ENCODE data around the gene INSC. TPM values are rescaled to one million over a fixed set of nuclear protein-coding genes. Genes with fewer than 3 reads are reported as not detected.

INSC gene
- total RNA-seq, 2 experiments from 2014 or later = 0.64 to 0.69 TPM

GRCh38 chr11:15093432-15093831, 21.3 kb upstream of the INSC start:
- ATAC-seq (no peak), DNase-seq (no peak)
- Mint-ChIP-seq H3K4me3 (no peak overlapping the region), H3K9me3 (ENCODE audit: low read depth) (no peaks in the 10 kb centered on the region), H3K27me3 (peaks cover 21% of the 10 kb centered on the region), H3K27ac (no peak overlapping the region), H3K4me1 (no peaks in the 10 kb centered on the region), H3K36me3 (ENCODE audit: low read depth) (no peaks in the 10 kb centered on the region)
- CTCF ChIA-PET = no interaction called here
- intact Hi-C loops (cut with DNase I, micrococcal nuclease) = no loop called here
- POLR2A ChIA-PET = no interaction called here

- intact Hi-C loops (cut with DNase I, micrococcal nuclease) = no loop called here
- POLR2A ChIA-PET = no interaction called here
Measured at GRCh38 chr11:15095736-15096228, 18.9 kb upstream of the INSC start.

GRCh38 chr11:15097411-15097810, 17.3 kb upstream of the INSC start:
- intact Hi-C loops (cut with DNase I, micrococcal nuclease) = no loop called here
- Mint-ChIP-seq H3K4me3 (no peak overlapping the region), H3K27me3 (peaks cover 21% of the 10 kb centered on the region), H3K27ac (no peak overlapping the region), H3K9me3 (ENCODE audit: low read depth) (no peaks in the 10 kb centered on the region), H3K4me1 (peaks cover 3% of the 10 kb centered on the region), H3K36me3 (ENCODE audit: low read depth) (no peaks in the 10 kb centered on the region)
- ChIA-PET POLR2A (no interaction called here), CTCF (interaction anchor here (0.7 to 1.3 kb wide), 3 partner anchors 23 to 182 kb away, joined by 3 to 5 read pairs (median 4); no protein-coding TSS in a partner anchor)
- DNase-seq = no peak
- no peak for ATAC-seq

More at GRCh38 chr11:15095736-15096228, 18.9 kb upstream of the INSC start:
- Mint-ChIP-seq H3K27me3 (peaks cover 21% of the 10 kb centered on the region), H3K36me3 (ENCODE audit: low read depth) (no peaks in the 10 kb centered on the region), H3K4me3 (no peak overlapping the region), H3K9me3 (ENCODE audit: low read depth) (no peaks in the 10 kb centered on the region), H3K4me1 (no peaks in the 10 kb centered on the region), H3K27ac (no peak overlapping the region)
- DNase-seq (no peak), ATAC-seq (no peak)
- CTCF ChIA-PET = no interaction called here

GRCh38 chr11:15099267-15099666, 15.5 kb upstream of the INSC start:
- Mint-ChIP-seq H3K9me3 (ENCODE audit: low read depth) (no peaks in the 10 kb centered on the region), H3K27ac (no peak overlapping the region), H3K36me3 (ENCODE audit: low read depth) (no peaks in the 10 kb centered on the region), H3K27me3 (peaks cover 21% of the 10 kb centered on the region), H3K4me3 (no peak overlapping the region), H3K4me1 (peaks cover 3% of the 10 kb centered on the region)
- ChIA-PET CTCF (interaction anchor here (0.7 to 3.6 kb wide), 16 partner anchors 8 to 190 kb away, joined by 3 to 48 read pairs (median 12); no protein-coding TSS in a partner anchor), POLR2A (no interaction called here)
- DNase-seq (no peak), ATAC-seq (no peak)
- intact Hi-C loops (cut with DNase I, micrococcal nuclease) = no loop called here

GRCh38 chr11:15101072-15101709, 13.5 kb upstream of the INSC start:
- ATAC-seq (peak; percentile 79), DNase-seq (peak; percentile 74)
- H3K27ac Mint-ChIP-seq = no peak overlapping the region
- POLR2A ChIA-PET = interaction anchor here (0.7 kb wide), 1 partner anchor 107 kb away, joined by 4 read pairs; no protein-coding TSS in a partner anchor
- no peaks in the 10 kb centered on the region for H3K36me3 Mint-ChIP-seq (ENCODE audit: low read depth)
- no peak overlapping the region for H3K4me3 Mint-ChIP-seq
- no peaks in the 10 kb centered on the region for H3K9me3 Mint-ChIP-seq (ENCODE audit: low read depth)
- H3K27me3 Mint-ChIP-seq = peaks cover 17% of the 10 kb centered on the region
- intact Hi-C loops (cut with DNase I, micrococcal nuclease) = loop anchor here (1.0 to 5.0 kb wide), 3 partner anchors 56 to 107 kb away; no protein-coding TSS in a partner anchor
- peaks cover 3% of the 10 kb centered on the region for H3K4me1 Mint-ChIP-seq
- CTCF ChIA-PET = interaction anchor here (0.8 to 3.6 kb wide), 20 partner anchors 9 to 192 kb away, joined by 3 to 48 read pairs (median 5); no protein-coding TSS in a partner anchor

- CTCF ChIA-PET = interaction anchor here (0.8 to 3.2 kb wide), 2 partner anchors 27 to 104 kb away, joined by 3 to 20 read pairs; no protein-coding TSS in a partner anchor
- POLR2A ChIA-PET = no interaction called here
- Mint-ChIP-seq H3K27ac (no peak overlapping the region), H3K4me3 (no peak overlapping the region), H3K9me3 (ENCODE audit: low read depth) (no peaks in the 10 kb centered on the region), H3K4me1 (peaks cover 3% of the 10 kb centered on the region), H3K36me3 (ENCODE audit: low read depth) (no peaks in the 10 kb centered on the region), H3K27me3 (peaks cover 7% of the 10 kb centered on the region)
- DNase-seq (no peak), ATAC-seq (no peak)
- intact Hi-C loops (cut with DNase I, micrococcal nuclease) = loop anchor here in 1 of 2 experiments (5.0 kb wide), 1 partner anchor 53 kb away; no protein-coding TSS in a partner anchor
Measured at GRCh38 chr11:15104166-15104565, 10.6 kb upstream of the INSC start.

GRCh38 chr11:15106201-15106965, 8.3 kb upstream of the INSC start:
- Mint-ChIP-seq H3K9me3 (ENCODE audit: low read depth) (no peaks in the 10 kb centered on the region), H3K27me3 (no peaks in the 10 kb centered on the region), H3K4me1 (peaks cover under 1% of the 10 kb centered on the region), H3K36me3 (ENCODE audit: low read depth) (no peaks in the 10 kb centered on the region), H3K4me3 (no peak overlapping the region), H3K27ac (no peak overlapping the region)
- POLR2A ChIA-PET = no interaction called here
- intact Hi-C loops (cut with DNase I, micrococcal nuclease) = no loop called here
- DNase-seq = no peak
- CTCF ChIA-PET = interaction anchor here (0.5 to 3.2 kb wide), 8 partner anchors 7 to 197 kb away, joined by 3 to 20 read pairs (median 3); no protein-coding TSS in a partner anchor
- no peak for ATAC-seq

GRCh38 chr11:15107730-15108515, 6.8 kb upstream of the INSC start:
- H3K4me1 Mint-ChIP-seq = no peaks in the 10 kb centered on the region
- ChIA-PET CTCF (interaction anchor here (4.3 kb wide), 1 partner anchor 8 kb away, joined by 22 read pairs; no protein-coding TSS in a partner anchor), POLR2A (no interaction called here)
- H3K4me3 Mint-ChIP-seq = no peak overlapping the region
- no peaks in the 10 kb centered on the region for H3K9me3 Mint-ChIP-seq (ENCODE audit: low read depth)
- H3K36me3 Mint-ChIP-seq (ENCODE audit: low read depth) = no peaks in the 10 kb centered on the region
- DNase-seq = no peak
- H3K27me3 Mint-ChIP-seq = no peaks in the 10 kb centered on the region
- intact Hi-C loops (cut with DNase I, micrococcal nuclease) = no loop called here
- H3K27ac Mint-ChIP-seq = no peak overlapping the region
- no peak for ATAC-seq

- Mint-ChIP-seq H3K4me1 (peaks cover 3% of the 10 kb centered on the region), H3K9me3 (ENCODE audit: low read depth) (no peaks in the 10 kb centered on the region), H3K4me3 (no peak overlapping the region), H3K36me3 (ENCODE audit: low read depth) (no peaks in the 10 kb centered on the region), H3K27me3 (peaks cover 3% of the 10 kb centered on the region), H3K27ac (no peak overlapping the region)
- ATAC-seq (no peak), DNase-seq (no peak)
- intact Hi-C loops (cut with DNase I, micrococcal nuclease) = no loop called here
- ChIA-PET CTCF (interaction anchor here (4.3 kb wide), 1 partner anchor 8 kb away, joined by 22 read pairs; no protein-coding TSS in a partner anchor), POLR2A (no interaction called here)
Measured at GRCh38 chr11:15108592-15109130, 6.1 kb upstream of the INSC start.

- intact Hi-C loops (cut with DNase I, micrococcal nuclease) = no loop called here
- Mint-ChIP-seq H3K4me1 (peaks cover 5% of the 10 kb centered on the region), H3K27ac (no peak overlapping the region), H3K36me3 (ENCODE audit: low read depth) (no peaks in the 10 kb centered on the region), H3K4me3 (no peak overlapping the region), H3K27me3 (peaks cover 8% of the 10 kb centered on the region), H3K9me3 (ENCODE audit: low read depth) (no peaks in the 10 kb centered on the region)
- ATAC-seq (no peak), DNase-seq (no peak)
- POLR2A ChIA-PET = interaction anchor here (0.7 kb wide), 1 partner anchor 9 kb away, joined by 3 read pairs; no protein-coding TSS in a partner anchor
- CTCF ChIA-PET = interaction anchor here (4.3 kb wide), 1 partner anchor 9 kb away, joined by 22 read pairs; no protein-coding TSS in a partner anchor
Measured at GRCh38 chr11:15109602-15110001, 5.1 kb upstream of the INSC start.

- H3K4me1 Mint-ChIP-seq = peaks cover 8% of the 10 kb centered on the region
- no peak overlapping the region for H3K27ac Mint-ChIP-seq
- ATAC-seq (no peak), DNase-seq (no peak)
- H3K36me3 Mint-ChIP-seq (ENCODE audit: low read depth) = no peaks in the 10 kb centered on the region
- ChIA-PET CTCF (interaction anchor here (1.1 to 4.3 kb wide), 2 partner anchors 11 to 203 kb away, joined by 4 to 22 read pairs; no protein-coding TSS in a partner anchor), POLR2A (no interaction called here)
- intact Hi-C loops (cut with DNase I, micrococcal nuclease) = no loop called here
- no peak overlapping the region for H3K4me3 Mint-ChIP-seq
- H3K27me3 Mint-ChIP-seq = peaks cover 20% of the 10 kb centered on the region
- H3K9me3 Mint-ChIP-seq (ENCODE audit: low read depth) = no peaks in the 10 kb centered on the region
Measured at GRCh38 chr11:15111215-15111614, 3.5 kb upstream of the INSC start.
